GM19372 (cell line): ENCODE measurements around the gene GART.
"Not testable (repeated sequence)": the region's sequence is repeated elsewhere in the genome, so short reads cannot be mapped to it uniquely, and the experiment has no call there.

Experiments
- ATAC-seq: cut with Tn5 transposase; IDR thresholded peaks from one replicate; pipeline ENCODE4 v1.9.1; 2021; ENCODE audit warnings: mild to moderate bottlenecking, low read depth, moderate library complexity; ENCODE audit not compliant: unreplicated experiment

The GART gene

GRCh38 chr21:33522297-33522952 is 19.5 kb downstream of the GART start:
- ATAC-seq: no peak

GRCh38 chr21:33518899-33519298 is 23.0 kb downstream of the GART start:
- ATAC-seq: no peak

DNA sequence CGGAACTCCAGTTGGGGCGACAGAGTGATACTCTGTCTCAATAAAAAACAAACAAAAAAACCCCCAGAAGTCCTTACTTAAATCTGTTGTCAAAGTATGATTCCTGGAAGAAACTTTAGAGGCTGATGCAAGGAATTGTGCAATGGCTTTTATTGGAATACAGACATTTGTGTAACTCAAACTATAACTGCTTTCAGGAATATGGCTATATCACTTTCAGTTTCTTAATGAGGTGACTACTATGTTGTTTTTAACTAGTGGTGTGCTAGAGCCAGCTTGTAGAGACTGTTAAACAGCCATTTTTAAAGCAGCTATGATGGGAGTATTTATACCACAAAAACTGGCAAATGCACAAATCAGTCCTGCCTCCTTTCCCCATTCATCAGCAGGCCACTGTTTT is 27.7 kb downstream of the GART start:
- ATAC-seq: no peak

- ATAC-seq: no peak
Observed at GRCh38 chr21:33512481-33512880, 29.4 kb downstream of the GART start.

GRCh38 chr21:33511639-33512038 is 30.3 kb downstream of the GART start:
- ATAC-seq: no peak

- ATAC-seq: no peak
Observed at GRCh38 chr21:33510826-33511225, 31.1 kb downstream of the GART start.

GRCh38 chr21:33507003-33507402 is 34.9 kb downstream of the GART start:
- not testable (repeated sequence) for ATAC-seq

GRCh38 chr21:33505833-33506232 is 36.1 kb downstream of the GART start:
- ATAC-seq: no peak

GRCh38 chr21:33496345-33496744 is 45.6 kb downstream of the GART start:
- no peak for ATAC-seq

- no peak for ATAC-seq
Observed at GRCh38 chr21:33495743-33496142, 46.2 kb downstream of the GART start.

- no peak for ATAC-seq
Observed at GRCh38 chr21:33493756-33494155, 48.2 kb downstream of the GART start.

GRCh38 chr21:33492571-33492970 is 49.3 kb downstream of the GART start:
- ATAC-seq: no peak

DNA sequence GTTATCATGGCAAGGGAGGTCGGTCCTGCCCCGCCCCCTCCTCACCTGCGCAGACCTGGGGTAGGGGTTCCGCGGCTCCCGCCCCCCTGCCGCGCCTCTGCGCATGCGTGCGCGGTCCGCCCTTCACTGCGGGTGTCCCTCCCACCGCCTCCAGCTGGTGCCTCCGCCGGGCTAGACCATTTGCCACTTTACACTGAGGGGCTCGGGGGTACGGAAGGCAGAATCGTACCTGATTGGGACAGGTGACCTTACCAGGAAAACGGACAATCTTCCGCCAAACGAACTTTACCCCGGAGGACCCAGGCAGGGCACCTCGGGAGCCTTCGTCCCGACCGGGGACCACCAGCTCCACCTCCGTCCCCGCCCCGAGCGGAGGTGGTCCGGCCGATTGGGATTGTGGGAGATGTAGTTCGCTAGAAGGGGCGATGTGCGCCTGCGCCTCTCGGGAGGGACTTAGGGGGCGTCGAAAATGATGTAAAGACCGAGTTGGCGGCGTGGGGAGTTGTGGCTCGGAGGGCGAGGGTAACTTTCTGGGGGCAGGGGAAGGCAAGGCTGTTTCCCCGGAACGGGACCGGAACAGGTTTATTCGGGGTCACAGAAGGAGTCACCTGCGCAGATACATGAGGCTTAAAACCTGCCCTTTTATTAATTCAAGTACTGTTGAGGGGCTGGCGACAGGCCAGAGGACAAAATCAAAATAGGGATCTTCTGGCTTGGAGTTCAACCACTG is 50.4 kb downstream of the GART start, which contains the start of gene DNAJC28:
DNAJC28 (minus strand) TSS at position 344 of the 730 bp plus-strand sequence. CDS start 2,323 bp downstream, outside the sequence.
- ATAC-seq: peak; percentile 97

DNA sequence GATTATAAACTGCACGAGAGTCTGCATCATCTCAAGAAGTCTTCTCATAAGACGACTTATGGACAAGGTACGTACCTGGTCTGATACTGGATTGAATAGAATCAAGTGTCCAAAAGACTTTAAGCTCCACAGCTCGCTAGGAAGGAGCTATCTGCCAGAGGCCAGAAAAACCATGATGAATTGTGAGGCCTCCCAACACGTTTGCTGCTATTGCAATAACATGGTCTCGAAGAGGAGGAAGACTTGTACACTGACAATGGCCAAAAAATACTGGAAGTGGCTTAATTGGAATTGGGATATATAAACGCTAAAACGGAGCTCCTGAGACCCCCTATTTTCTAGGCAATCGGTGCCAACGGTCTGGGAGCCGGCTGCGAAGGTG is 50.9 kb downstream of the GART start:
- ATAC-seq: no peak

DNA sequence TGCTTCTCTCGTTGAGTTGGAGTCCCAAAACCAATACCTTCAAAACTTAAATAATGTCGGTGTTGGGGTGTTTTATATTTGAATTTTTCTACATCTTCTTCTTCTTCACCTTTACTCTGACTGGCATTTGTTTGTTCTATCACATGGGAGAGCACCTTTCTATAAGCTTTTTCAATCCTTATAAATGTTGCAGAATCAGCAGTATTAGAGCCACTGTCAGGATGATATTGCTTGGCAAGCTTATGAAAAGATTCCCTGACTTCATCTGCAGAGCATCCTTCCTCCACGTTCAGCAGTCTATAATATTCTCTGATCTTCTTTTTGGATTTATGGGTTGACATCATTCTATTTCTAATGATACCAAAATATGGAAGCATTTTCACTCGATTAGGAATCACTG is 53.0 kb downstream of the GART start:
- ATAC-seq: no peak

- ATAC-seq: no peak
Observed at GRCh38 chr21:33487996-33488395, 53.9 kb downstream of the GART start.

DNA sequence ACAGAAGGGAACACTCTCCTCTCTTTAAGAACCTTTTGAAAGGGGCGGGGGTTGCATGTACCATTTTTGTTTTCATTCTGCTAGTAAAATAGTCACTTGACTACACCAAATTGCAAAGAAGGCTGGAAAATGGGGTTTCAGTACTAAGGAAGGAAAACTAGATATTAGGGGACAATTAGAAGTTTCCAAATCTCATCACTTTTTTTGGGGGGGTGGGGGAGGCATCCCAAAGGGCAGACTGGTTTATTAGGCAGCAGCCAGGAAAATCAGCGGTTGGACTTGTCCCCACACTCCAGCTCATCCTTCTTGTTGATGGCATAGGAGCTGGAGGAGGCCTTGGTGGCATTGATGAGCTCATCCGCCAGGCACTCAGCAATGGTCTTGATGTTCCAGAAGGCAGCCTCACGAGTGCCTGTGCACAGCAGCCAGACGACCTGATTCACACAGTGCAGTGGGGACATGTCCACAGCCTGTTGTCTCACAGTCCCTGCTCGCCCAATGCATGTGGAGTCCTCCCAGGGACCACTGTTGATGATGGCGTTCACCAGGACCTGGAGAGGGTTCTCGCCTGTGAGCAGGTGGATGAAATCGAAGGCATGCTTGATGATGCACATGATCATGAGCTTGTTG is 60.5 kb downstream of the GART start:
- no peak for ATAC-seq

DNA sequence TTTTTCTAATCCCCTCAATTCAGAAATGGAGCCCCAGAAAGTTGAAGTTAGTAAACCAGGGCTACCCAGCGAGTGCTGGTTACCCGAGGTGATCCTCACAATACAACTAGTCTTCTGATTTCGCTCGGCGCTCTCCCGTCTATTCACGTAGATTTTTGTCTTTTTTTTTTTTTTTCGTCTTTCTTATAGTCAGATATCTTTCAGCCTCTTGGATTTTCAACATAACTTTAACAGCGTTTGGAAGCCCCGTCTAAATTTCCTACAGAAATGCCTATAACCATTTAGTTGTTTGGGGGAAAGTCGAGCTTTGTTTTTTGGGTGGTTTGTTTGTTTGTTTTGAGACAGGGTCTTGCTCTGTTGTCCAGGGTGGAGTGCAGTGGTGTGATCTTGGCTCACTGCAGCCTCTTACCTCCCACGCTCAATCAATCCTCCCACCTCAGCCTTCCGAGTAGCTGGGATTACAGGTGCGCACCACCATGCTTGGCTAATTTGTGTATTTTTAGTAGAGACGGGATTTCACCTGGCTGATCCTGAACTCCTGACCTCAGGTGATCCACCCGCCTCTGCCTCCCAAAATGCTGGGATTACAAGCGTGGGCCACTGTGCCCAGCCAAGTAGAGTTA is 61.3 kb downstream of the GART start:
- ATAC-seq: no peak

DNA sequence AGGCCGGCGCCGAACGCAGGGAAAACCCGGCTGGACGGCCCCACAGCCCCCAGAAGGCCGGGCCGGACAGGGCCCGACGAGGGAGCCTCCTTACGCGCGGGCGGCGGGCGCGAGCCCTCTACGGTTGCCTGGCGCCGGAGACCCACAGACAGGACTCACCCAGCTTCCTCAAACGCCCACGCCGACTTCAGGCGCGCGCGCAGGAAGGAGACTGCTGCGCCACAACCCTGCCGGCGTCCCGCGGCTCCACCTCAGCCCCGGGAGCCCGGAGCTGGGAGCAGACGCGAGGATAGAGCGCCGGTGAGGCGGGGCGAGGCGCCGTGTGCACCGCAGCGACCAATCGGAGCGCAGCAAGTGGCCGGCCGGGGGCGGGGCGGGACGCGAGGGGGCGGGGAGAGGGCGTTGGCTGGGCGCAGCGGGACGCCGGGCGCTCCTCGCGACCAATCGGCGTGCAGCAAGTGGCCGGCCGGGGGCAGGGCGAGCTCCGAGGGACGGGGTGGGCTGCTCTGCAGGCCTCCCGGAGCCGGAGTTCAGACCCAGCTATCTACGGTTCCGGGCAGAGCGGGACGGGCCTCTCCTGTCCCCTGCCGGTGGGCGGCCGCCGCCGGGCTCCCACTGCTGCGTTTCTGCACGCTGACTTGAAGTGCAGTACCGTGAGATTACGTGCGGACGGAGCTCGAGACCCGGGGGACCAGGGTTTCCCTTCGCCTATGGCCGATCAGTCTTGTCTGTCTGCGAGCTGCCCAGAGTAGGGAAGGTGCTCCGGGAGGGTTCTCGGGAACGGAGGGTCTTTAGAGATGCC is 62.0 kb downstream of the GART start, which contains the start of gene TMEM50B:
TMEM50B (minus strand) TSS at position 296 of the 802 bp plus-strand sequence. CDS start 11,089 bp downstream, outside the sequence.
- ATAC-seq: peak; percentile 87
